ENCODE measurements around the gene HS3ST1.

Gene HS3ST1

DNA sequence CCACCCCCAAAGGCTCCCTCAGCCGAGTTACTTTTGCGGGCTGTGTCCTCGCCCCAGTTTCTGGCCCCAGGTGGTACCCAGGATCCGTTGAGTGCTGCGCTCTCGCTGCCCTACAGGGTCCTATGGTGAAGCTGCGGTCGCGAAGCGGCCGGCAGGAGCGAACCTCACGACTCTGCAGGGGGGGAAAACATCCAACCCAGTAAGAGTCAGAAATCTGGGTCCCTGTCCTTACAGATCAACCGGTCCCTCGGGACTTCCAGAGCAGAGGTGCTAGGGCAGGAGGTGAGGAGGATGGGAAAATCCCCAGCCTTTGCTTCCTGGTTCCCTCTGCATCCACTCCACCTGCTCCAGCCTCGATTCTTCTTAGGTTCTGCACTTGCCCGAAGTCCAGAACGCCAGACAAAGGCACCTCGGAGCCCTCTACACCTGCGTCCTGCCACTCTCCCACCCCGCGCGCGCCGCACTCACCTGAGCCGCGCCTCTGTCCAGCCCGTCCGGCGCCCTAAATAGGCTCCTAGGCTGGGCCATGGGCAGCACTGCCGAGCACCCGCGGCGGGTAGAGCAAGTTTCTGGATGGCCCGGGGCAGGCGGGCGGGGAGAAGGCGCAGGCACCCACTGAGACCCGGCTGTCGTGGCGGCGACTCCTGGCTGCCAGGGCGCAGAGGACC, at the start of gene HS3ST1:
Gene HS3ST1 (minus strand): TSS at position 664 of the 668 bp plus-strand sequence. CDS start 28,889 bp downstream, outside the sequence.
- no peak for DNase-seq

- DNase-seq, result no peak
Observed at GRCh38 chr4:11475871-11476270, 47.2 kb upstream of the HS3ST1 start.

DNA sequence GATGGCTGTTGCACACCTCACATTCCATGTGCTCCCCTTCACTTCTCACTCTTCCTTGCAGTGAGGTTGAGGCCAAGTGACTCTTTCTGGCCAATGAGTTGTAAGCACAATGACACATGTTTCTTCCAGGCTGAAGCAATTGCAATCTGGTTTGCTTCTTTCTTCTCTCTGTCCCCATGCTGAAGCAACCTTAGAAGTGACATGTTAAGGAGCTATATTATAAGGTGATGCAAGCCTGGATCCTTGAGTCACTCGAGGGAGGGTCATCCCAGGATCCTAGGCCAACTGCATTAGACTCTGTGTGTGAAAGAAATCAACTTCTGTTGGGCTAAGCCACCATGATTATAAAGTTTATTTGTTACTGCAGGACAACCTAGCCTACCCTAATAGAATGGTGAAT, 45.5 kb upstream of the HS3ST1 start:
- DNase-seq, result no peak

DNA sequence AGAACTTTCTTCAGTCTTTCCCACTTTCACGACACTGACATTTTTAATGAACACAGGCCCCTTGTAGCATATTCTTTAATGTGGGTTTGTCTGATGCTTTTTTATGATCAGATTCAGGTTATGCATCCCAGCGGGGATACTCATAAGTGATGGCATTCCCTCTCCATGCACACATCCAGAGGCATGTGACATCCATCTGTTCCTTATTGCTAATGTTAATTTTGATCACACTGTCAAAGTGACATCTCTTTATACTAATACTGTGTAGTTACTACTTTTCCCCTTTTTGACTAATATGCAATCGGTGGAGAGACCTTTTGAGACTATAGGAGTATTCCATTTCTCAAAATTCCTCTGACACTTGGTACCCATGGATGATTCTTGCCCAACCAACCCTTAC, 43.8 kb upstream of the HS3ST1 start:
- DNase-seq, result no peak

- peak; percentile 89 to 90 for DNase-seq
Observed at GRCh38 chr4:11471618-11472017, 42.9 kb upstream of the HS3ST1 start.

DNA sequence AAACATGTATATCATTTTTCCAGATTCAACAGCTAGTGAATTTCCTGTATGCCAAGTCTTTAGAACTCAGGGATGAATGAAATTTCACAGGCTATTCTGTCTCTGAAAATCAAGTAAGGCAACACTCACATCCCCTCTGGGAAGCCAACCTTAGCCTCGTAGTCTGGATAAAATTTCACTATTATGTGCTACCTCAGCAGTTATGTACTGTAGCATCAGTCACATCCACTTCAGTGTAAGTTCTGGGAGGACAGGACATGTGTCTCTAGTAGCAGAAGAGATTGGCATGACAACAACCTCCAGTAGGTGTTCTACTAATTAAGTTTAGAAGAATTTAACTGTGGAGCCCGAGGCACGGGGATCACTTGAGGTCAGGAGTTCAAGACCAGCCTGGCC, 42.4 kb upstream of the HS3ST1 start:
- no peak for DNase-seq

DNA sequence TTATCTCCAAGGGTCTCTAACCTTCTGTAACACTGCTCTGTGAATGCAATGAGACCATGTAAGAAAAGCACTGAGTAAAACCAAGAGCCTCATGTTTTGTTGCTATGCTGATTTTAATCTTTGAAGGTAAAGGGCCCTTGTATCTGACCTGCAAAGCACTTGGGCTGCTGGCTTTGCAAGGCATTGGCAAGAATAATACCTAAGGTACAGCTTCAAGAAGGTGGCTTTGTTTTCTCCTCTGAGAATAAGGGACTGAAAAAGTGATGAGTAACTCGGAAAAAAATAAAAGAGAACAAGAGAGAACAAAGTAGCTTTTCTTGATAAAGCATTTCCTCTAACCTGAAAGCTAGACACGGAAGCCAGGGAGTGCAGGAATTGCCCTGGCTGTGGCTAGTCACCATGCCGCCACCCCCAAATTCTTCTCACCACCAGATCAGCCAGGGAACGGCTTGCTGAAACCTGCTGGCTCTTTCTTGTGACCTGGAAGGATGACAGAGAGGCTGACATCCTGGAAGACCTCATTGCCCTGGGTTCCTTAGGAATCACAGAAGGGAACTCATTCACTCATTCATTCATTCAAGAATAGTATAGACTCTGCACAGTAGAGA, 41.8 kb upstream of the HS3ST1 start:
- DNase-seq, result no peak

- no peak for DNase-seq
Observed at GRCh38 chr4:11469650-11470437, 41.1 kb upstream of the HS3ST1 start.

- DNase-seq, result no peak
Observed at GRCh38 chr4:11468901-11469300, 40.2 kb upstream of the HS3ST1 start.

GRCh38 chr4:11467931-11468330, 39.2 kb upstream of the HS3ST1 start:
- DNase-seq, result no peak

GRCh38 chr4:11463707-11464106, 35.0 kb upstream of the HS3ST1 start:
- DNase-seq, result no peak

GRCh38 chr4:11456401-11456800, 27.7 kb upstream of the HS3ST1 start:
- DNase-seq, result no peak

DNA sequence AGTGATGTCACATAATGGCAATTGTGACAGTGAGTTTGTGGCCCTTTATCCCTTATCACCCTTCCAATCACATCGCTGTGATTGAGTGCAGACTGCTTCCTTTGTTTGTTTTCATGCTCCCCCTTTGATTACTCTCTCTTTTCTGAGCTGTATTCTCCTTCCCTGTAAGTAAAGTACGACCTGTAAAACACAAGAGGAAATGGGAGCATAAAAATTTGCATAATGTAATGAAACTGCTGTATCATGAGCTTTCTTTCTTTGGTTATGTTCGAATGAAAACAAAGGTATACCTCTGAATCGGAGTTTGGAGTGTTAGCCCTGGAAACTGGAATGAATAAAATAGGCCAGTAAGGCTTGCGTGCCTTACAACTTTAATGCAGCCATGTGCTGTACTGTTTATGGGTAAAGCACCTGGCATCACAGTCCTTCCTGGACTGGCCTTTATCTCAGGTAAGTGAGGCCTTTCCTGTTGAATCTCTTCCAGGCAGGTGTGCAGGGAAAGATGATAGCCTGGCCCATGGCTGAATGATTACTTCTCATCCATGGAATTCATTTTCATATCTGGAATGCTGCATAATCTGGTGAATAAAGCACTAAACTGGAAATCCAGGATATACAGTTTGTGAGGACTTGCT, 26.6 kb upstream of the HS3ST1 start:
- no peak for DNase-seq

DNA sequence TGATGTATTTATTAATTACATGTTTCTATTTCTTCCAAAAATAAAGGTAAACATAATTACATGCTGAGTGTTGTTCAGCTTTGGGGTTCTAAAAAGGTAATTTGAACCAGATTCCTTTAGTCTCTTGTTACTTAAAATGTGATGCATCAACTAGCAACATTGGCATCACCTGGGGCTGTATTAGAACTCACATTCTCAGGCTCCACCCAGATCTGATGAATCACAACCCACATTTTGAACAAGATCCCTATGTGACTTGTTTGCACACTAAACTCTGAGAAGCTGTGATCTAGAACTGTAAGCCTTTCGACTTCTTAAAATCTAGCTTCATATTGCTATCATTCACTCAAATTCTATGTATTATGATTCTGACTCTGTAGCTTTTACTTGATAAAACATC, 23.0 kb upstream of the HS3ST1 start:
- no peak for DNase-seq

GRCh38 chr4:11446155-11446811, 17.6 kb upstream of the HS3ST1 start:
- DNase-seq, result no peak

- no peak for DNase-seq
Observed at GRCh38 chr4:11441194-11441556, 12.5 kb upstream of the HS3ST1 start.

- DNase-seq, result no peak
Observed at GRCh38 chr4:11440481-11441193, 11.9 kb upstream of the HS3ST1 start.

DNA sequence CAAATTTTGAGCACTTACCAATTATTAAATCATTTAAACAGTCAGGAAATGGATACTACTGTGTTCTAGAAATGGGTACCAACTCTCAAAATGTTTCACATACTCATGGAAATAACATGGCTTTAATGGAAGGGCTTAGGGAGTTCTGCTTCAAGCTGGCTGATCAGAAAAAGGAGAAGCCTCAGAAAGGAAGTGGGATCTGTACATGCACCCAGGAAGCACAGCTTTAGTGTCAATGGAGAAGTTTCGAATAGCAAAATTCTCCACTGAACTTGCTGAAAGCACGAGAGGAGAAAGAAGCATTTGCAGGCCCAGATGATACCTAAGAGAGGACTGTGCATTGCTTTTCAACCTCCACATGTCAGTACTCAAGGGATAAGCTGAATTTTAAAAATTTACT, 11.1 kb upstream of the HS3ST1 start:
- peak; percentile 89 to 92 for DNase-seq

- DNase-seq, result no peak
Observed at GRCh38 chr4:11438647-11439046, 10.0 kb upstream of the HS3ST1 start.

DNA sequence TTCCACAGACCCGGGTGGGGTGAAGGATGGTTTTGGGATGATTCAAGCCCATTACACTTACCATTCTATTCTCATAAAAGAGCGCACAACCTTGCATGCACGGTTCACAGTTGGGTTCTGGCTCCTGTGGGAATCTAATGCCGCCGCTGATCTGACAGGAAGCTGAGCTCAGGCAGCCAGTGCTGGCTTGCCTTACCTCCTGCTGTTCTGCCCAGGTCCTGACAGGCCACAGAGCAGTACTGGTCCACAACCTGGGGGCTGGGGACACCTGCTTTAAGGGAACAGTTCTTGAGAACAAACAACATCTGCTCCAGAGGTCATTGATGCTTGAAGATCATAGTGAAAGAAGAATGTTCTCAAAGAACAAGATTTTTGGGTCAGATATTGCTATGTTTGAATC, 8.0 kb upstream of the HS3ST1 start:
- no peak for DNase-seq

GRCh38 chr4:11436084-11436483, 7.4 kb upstream of the HS3ST1 start:
- no peak for DNase-seq

- no peak for DNase-seq
Observed at GRCh38 chr4:11435557-11435956, 6.9 kb upstream of the HS3ST1 start.

DNA sequence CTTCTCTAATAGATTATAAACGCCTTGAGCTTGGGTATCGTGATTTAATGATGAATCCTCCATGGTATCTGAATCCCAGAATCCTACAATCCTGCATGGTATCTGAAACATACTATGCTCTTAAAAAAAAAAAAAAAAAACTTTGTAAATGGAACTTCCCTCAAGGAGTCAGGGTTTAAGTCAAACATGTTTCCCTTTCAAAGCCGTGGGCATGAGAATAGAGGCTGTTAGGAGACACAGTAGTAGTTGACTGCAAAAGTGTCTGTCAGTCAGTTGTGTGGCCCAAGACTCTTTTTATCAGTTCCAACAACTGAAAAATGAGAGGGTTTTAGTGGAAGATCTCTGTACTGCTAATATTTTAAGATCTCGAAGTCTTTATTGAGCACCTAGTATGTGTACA, 2.4 kb upstream of the HS3ST1 start:
- no peak for DNase-seq

Data from Kasumi-1 (cell line).